Ishikawa (cell line): ENCODE data around the gene UBE2QL1.

Source experiments
- MAX ChIP-seq: IDR thresholded peaks from 2 replicates; pipeline ENCODE4 v1.6.1; 2012
- YY1 ChIP-seq: IDR thresholded peaks from 2 replicates; pipeline ENCODE4 v1.6.1; 2012; ENCODE audit warnings: low read depth

GRCh38 chr5:6442333-6442732 lies 6.3 kb upstream of the UBE2QL1 start:
- TF ChIP-seq YY1 (no peak), MAX (no peak)
